ENCODE data around the gene ITGB2.

Gene ITGB2

DNA sequence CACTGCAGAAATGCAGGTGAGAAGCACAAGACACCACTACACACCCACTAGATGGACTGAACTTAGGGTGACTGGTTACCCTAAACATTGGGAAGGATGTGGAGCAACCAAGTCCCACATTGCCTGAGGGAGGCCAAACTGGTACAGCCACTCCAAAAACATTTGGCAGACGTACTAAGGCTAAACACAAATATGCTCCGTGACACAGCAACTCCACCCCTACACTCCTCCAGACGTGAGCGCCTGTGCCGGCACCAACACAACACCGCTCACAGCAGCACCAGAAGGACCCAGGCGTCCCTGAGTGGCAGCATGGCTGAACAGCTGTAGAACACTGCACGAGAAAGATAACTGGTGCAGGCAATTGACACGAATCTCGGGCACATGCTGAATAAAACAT lies 61.9 kb downstream of the ITGB2 start:
- H3K27ac ChIP-seq (ENCODE audit: low read length), result no peak overlapping the region
- H3K4me1 ChIP-seq (ENCODE audit: low read length), result no peaks in the 10 kb centered on the region
- peaks cover 7% of the 10 kb centered on the region for H3K36me3 ChIP-seq (replicated peaks; ENCODE audit: low read depth, low read length)

DNA sequence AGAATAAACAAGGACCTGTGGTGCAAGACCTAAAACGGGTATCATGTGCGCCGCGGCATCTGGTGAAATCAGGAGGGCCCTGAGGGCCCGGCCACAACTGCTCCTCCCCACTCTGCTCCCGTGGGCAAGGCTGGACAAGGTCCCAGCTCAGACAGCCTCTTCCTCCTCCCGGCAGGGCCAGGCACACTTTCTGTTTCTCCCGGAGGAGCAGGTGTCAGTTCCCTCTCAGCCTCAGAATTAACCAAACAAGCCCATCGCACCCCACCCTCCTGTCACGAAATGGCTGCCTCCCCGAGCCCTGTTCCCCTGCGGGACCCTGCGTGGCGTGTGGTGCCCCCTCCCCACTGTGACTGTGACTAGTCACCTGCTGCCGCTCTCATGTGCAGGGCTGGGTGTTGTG lies 62.4 kb downstream of the ITGB2 start:
- no peak overlapping the region for H3K27ac ChIP-seq (ENCODE audit: low read length)
- no peaks in the 10 kb centered on the region for H3K4me1 ChIP-seq (ENCODE audit: low read length)
- no peak overlapping the region for H3K9ac ChIP-seq (ENCODE audit: low read length)
- TF ChIP-seq, protein P1, sequence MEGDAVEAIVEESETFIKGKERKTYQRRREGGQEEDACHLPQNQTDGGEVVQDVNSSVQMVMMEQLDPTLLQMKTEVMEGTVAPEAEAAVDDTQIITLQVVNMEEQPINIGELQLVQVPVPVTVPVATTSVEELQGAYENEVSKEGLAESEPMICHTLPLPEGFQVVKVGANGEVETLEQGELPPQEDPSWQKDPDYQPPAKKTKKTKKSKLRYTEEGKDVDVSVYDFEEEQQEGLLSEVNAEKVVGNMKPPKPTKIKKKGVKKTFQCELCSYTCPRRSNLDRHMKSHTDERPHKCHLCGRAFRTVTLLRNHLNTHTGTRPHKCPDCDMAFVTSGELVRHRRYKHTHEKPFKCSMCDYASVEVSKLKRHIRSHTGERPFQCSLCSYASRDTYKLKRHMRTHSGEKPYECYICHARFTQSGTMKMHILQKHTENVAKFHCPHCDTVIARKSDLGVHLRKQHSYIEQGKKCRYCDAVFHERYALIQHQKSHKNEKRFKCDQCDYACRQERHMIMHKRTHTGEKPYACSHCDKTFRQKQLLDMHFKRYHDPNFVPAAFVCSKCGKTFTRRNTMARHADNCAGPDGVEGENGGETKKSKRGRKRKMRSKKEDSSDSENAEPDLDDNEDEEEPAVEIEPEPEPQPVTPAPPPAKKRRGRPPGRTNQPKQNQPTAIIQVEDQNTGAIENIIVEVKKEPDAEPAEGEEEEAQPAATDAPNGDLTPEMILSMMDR (IDR thresholded peaks at IDR 0.05; ENCODE audit: low read depth, low read length), result no peak
- TF ChIP-seq EZH2phosphoT487 (IDR thresholded peaks at IDR 0.05; ENCODE audit: low read depth), result no peak
- peaks cover 3% of the 10 kb centered on the region for H3K36me3 ChIP-seq (replicated peaks; ENCODE audit: low read depth, low read length)
- no peaks in the 10 kb centered on the region for H3K9me3 ChIP-seq (ENCODE audit: insufficient read depth, low read length)
- H3K4me2 ChIP-seq (ENCODE audit: low read length), result no peak overlapping the region
- H2AFZ ChIP-seq (ENCODE audit: low read depth, low read length), result no peak overlapping the region
- peaks cover 12% of the 10 kb centered on the region for H4K20me1 ChIP-seq (ENCODE audit: insufficient read depth, low read length)
- H3K27me3 ChIP-seq (ENCODE audit: low read depth, low read length), result no peaks in the 10 kb centered on the region
- no peak overlapping the region for H3K4me3 ChIP-seq (ENCODE audit: low read length)
- H3K79me2 ChIP-seq (ENCODE audit: low read length), result no peaks in the 10 kb centered on the region

More for the DNA sequence above, 61.9 kb downstream of the ITGB2 start:
- H4K20me1 ChIP-seq (ENCODE audit: insufficient read depth, low read length), result peaks cover 16% of the 10 kb centered on the region
- no peak overlapping the region for H3K9ac ChIP-seq (ENCODE audit: low read length)
- H3K9me3 ChIP-seq (ENCODE audit: insufficient read depth, low read length), result no peaks in the 10 kb centered on the region
- H3K4me2 ChIP-seq (ENCODE audit: low read length), result no peak overlapping the region
- H3K4me3 ChIP-seq (ENCODE audit: low read length), result no peak overlapping the region
- no peak for TF ChIP-seq EZH2phosphoT487 (IDR thresholded peaks at IDR 0.05; ENCODE audit: low read depth)
- TF ChIP-seq, protein P1 (IDR thresholded peaks at IDR 0.05; ENCODE audit: low read depth, low read length), result no peak
- H3K27me3 ChIP-seq (ENCODE audit: low read depth, low read length), result no peaks in the 10 kb centered on the region
- no peak overlapping the region for H2AFZ ChIP-seq (ENCODE audit: low read depth, low read length)
- no peaks in the 10 kb centered on the region for H3K79me2 ChIP-seq (ENCODE audit: low read length)

DNA sequence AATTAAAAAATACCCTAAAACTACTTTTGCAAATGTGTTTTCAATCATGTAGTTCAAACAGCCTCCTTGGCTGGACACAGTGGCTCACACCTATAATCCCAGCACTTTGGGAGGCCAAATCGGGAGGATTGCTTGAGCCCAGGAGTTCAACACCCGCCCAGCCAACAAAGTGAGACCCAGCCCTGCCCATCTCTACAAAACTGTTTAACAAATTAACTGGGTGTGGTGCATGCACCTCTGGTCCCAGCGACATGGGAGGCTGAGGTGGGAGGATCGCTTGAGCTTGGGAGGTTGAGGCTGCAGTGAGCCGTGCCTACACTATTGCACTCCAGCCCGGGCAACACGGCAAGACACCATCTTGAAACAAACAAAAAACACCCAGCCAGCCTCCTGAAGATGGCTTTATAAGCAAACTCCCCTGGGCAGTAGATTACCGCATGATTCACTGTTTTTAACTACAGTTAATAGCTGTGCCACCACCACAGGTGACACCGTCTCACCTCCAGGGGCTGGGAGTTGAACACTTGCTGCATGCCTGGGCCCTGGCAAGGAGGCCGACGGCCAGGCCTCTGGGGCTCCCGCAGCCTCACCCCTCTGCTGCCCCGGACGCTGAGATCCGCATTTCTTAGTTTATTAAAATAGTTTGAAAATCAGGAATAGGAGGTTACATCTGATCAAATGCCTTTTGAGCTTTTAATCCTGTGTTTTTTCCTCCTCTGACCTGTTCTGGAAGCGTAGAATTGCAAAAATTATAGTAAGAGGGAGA lies 63.4 kb downstream of the ITGB2 start:
- no peak overlapping the region for H3K4me3 ChIP-seq (ENCODE audit: low read length)
- H3K27ac ChIP-seq (ENCODE audit: low read length), result no peak overlapping the region
- peaks cover 3% of the 10 kb centered on the region for H3K36me3 ChIP-seq (replicated peaks; ENCODE audit: low read depth, low read length)
- no peak for TF ChIP-seq EZH2phosphoT487 (IDR thresholded peaks at IDR 0.05; ENCODE audit: low read depth)
- TF ChIP-seq, protein P1 (IDR thresholded peaks at IDR 0.05; ENCODE audit: low read depth, low read length), result no peak
- no peaks in the 10 kb centered on the region for H3K4me1 ChIP-seq (ENCODE audit: low read length)
- no peak overlapping the region for H3K4me2 ChIP-seq (ENCODE audit: low read length)
- H3K27me3 ChIP-seq (ENCODE audit: low read depth, low read length), result no peaks in the 10 kb centered on the region
- no peaks in the 10 kb centered on the region for H3K79me2 ChIP-seq (ENCODE audit: low read length)
- H3K9me3 ChIP-seq (ENCODE audit: insufficient read depth, low read length), result no peaks in the 10 kb centered on the region
- H2AFZ ChIP-seq (ENCODE audit: low read depth, low read length), result no peak overlapping the region
- H3K9ac ChIP-seq (ENCODE audit: low read length), result no peak overlapping the region
- 0 out of 2 replicates have a peak, but pooled peaks cover 9% of the 10 kb centered on the region for H4K20me1 ChIP-seq (ENCODE audit: insufficient read depth, low read length)

GRCh38 chr21:44856131-44856530 lies 64.6 kb downstream of the ITGB2 start:
- TF ChIP-seq, protein P1 (IDR thresholded peaks at IDR 0.05; ENCODE audit: low read depth, low read length), result no peak
- no peak for TF ChIP-seq EZH2phosphoT487 (IDR thresholded peaks at IDR 0.05; ENCODE audit: low read depth)
- Histone ChIP-seq H3K27ac (ENCODE audit: low read length) (no peak overlapping the region), H3K9me3 (ENCODE audit: insufficient read depth, low read length) (no peaks in the 10 kb centered on the region), H2AFZ (ENCODE audit: low read depth, low read length) (no peak overlapping the region), H3K4me3 (ENCODE audit: low read length) (no peak overlapping the region), H3K4me1 (ENCODE audit: low read length) (no peaks in the 10 kb centered on the region), H3K9ac (ENCODE audit: low read length) (no peak overlapping the region), H3K79me2 (ENCODE audit: low read length) (no peaks in the 10 kb centered on the region), H3K4me2 (ENCODE audit: low read length) (no peak overlapping the region), H3K36me3 (replicated peaks; ENCODE audit: low read depth, low read length) (peaks cover 3% of the 10 kb centered on the region), H4K20me1 (ENCODE audit: insufficient read depth, low read length) (0 out of 2 replicates have a peak, but pooled peaks cover 4% of the 10 kb centered on the region), H3K27me3 (ENCODE audit: low read depth, low read length) (no peaks in the 10 kb centered on the region)

Data from OCI-LY3 (cell line).